Measurements from ENCODE around the gene WNT9A.
"Not testable (repeated sequence)": the region's sequence is repeated elsewhere in the genome, so short reads cannot be mapped to it uniquely, and the experiment has no call there.

DNA sequence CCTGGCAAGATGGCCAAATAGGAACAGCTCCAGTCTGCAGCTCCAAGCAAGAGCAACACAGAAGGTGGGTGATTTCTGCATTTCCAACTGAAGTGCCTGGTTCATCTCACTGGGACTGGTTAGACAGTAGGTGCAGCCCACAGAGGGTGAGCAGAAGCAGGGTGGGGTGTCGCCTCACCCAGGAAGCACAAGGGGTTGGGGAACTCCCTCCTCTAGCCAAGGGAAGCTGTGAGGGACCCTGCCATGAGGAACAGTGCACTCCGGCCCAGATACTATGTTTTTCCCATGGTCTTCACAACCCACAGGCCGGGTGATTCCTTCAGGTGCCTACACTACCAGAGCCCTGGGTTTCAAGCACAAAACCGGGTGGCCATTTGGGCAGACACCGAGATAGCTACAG lies 75.8 kb downstream of the WNT9A start:
- TF ChIP-seq CTCF, POLR2A (IDR thresholded peaks at IDR 0.05): not testable (repeated sequence)
